ENCODE data around the gene PRPS1. TPM values are rescaled to one million over a fixed set of nuclear protein-coding genes. Genes with fewer than 3 reads are reported as not detected.

The PRPS1 gene
- total and polyA plus RNA-seq, 9 of the 15 experiments (the other 6 are each of a cell fraction or from before 2014, with no cell fraction given) = 47.8 to 175 (median 79.6) TPM

- H3K4me1 ChIP-seq (replicated peaks in 1 of 2; ENCODE audit: control insufficient read depth in 2 of 2, insufficient read depth in 2 of 2, low read length in 2 of 2) = peaks cover 0 to 10% of the 10 kb centered on the region in 2 experiments; a peak in 2 of 5 replicates
- DNase-seq (ENCODE audit: extremely low read depth in 1 of 4, low spot score in 3 of 4) (no peak), FAIRE-seq (no peak), ATAC-seq (no peak)
- WGBS (ENCODE audit: insufficient coverage, low coverage, missing lambda C conversion rate) = under 1% methylated on average over 14 of the region's 16 CpGs
- 0 out of 2 replicates have a peak, but pooled peaks cover 3% of the 10 kb centered on the region for H4K20me1 ChIP-seq (replicated peaks; ENCODE audit: control insufficient read depth, insufficient read depth, low read length)
- peaks cover 9 to 54% of the 10 kb centered on the region in 2 experiments; a peak in 4 of 5 replicates for H3K27me3 ChIP-seq (ENCODE audit: control insufficient read depth in 2 of 2, insufficient read depth in 2 of 2, low read length in 2 of 2)
- ChIA-PET POLR2A (no interaction called here), CTCF (ENCODE audit: low intra/inter-chr PET ratio) (no interaction called here)
- no peak overlapping the region for H3K4me2 ChIP-seq (ENCODE audit: insufficient read depth, low read length)
- H3K27ac ChIP-seq (ENCODE audit: extremely low read depth, low read depth, low read length) = no peak overlapping the region
- H3K79me2 ChIP-seq (ENCODE audit: control insufficient read depth, insufficient read depth, low read length) = no peaks in the 10 kb centered on the region
- no peaks in the 10 kb centered on the region for H3K36me3 ChIP-seq (ENCODE audit: control insufficient read depth, insufficient read depth, low read length)
- no peak overlapping the region for H3K4me3 ChIP-seq
- H3K9ac ChIP-seq (ENCODE audit: insufficient read depth in 1 of 2, low read depth in 2 of 2, low read length in 2 of 2) = no peak overlapping the region
- TF ChIP-seq CREB3L1 (IDR thresholded peaks at IDR 0.05; ENCODE audit: borderline replicate concordance, low read depth) = no peak
- TF ChIP-seq ZNF449 (CRISPR knock-in tag; IDR thresholded peaks at IDR 0.05) = no peak
- no peak for TF ChIP-seq TCF7 (IDR thresholded peaks at IDR 0.05; ENCODE audit: borderline replicate concordance)
- TF ChIP-seq SNAPC5 (CRISPR knock-in tag; IDR thresholded peaks at IDR 0.05) = no peak
- no peak for TF ChIP-seq FOXP4 (CRISPR knock-in tag; IDR thresholded peaks at IDR 0.05; ENCODE audit: borderline replicate concordance)
- TF ChIP-seq CCAR2 (IDR thresholded peaks at IDR 0.05; ENCODE audit: low read depth, low read length) = no peak
- no peak for TF ChIP-seq BACH1 (tag; IDR thresholded peaks at IDR 0.05)
- no TSS peak for BruUV-seq (replicated peaks)
- H3K9me1 ChIP-seq (ENCODE audit: control insufficient read depth, insufficient read depth, low read length) = no peaks in the 10 kb centered on the region
- in situ Hi-C loops (cut with MboI) = no loop called here
- intact Hi-C loops (cut with micrococcal nuclease) = no loop called here
- no peaks in the 10 kb centered on the region for H3K9me3 ChIP-seq (replicated peaks; ENCODE audit: control insufficient read depth, insufficient read depth, low read depth, low read length)
- no peak overlapping the region for H2AFZ ChIP-seq (ENCODE audit: low read depth, low read length)
Measured at GRCh38 chrX:107601759-107602158, 26.6 kb upstream of the PRPS1 start.
